GM19455 (cell line): ENCODE measurements around the gene MAP3K5.
A peak's percentile ranks its signal among the peaks of the same experiment; 100 is the strongest.

Experiments used
- ATAC-seq: cut with Tn5 transposase; IDR thresholded peaks from one replicate; pipeline ENCODE4 v1.9.1; 2021; ENCODE audit not compliant: unreplicated experiment

Gene MAP3K5

DNA sequence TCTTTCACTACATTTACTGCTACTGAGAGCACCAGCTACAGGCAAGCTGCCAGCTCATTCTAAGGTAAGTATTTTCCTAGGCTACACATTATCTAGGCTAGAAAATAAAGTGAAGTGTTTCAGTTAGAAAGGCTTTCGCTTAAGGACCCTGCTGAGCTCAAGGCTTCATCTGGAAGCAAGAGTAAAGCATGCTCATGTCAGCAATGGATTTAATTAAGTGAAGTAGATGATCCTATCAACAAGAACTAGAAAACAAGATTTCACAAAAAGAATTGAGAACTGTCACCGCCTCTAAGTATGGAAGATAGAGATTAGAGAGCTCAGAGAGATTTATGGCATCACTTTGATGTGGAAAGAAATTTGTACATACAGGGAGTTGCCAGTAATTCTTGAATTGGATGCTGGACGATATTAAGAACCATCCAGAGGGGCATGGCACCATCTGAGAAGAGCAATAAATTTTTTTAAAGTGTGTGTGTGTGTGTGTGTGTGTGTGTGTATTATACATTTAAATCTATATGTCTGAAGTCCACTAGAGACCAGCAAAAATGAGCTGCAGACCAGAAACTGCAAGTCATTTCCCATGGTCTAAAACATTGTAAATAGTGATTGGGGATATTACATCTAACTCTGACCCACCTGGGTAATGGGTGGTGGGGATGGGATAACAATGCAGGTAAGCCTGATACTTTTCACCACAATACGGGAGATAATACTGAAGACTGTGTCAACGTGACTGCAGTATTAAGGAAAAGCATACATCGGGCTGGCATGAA lies 136.8 kb downstream of the MAP3K5 start:
- ATAC-seq = no peak

DNA sequence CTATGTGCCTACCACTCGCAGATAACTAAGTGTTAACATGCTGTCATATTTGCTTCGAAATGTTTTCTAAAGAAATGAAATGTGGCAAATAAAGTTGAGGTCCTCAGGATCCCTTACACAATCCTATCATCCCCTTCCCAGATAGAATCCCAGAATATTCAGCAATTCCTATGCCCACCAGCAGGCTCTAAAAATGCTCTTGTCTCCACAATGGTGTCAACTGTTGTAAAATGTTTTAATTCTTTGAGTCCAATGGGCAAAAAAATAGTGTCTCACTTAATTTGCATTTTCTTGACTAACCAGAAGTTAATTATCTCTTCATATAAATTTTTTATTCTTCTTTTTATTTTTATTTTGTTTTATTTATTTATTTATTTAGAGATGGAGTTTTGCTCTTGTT lies 138.2 kb downstream of the MAP3K5 start:
- no peak for ATAC-seq

DNA sequence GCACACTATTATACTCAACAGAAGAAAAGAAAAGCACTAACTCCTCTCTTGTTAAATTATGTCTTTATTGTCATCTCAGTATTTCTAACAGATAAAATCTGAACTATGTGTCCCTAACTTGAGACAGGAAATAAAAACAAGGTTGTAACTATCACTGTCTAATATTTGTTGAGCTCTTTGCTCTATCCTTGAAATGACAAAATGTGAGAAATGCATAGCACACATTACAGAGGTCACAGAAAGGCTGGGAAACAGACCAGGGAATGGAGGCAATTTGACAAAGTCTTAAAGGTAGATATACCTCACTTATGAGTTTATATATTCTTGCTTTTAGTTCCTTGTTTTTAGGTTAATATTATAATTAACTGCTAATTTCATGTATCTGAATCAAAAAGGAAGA lies 139.6 kb downstream of the MAP3K5 start:
- no peak for ATAC-seq

DNA sequence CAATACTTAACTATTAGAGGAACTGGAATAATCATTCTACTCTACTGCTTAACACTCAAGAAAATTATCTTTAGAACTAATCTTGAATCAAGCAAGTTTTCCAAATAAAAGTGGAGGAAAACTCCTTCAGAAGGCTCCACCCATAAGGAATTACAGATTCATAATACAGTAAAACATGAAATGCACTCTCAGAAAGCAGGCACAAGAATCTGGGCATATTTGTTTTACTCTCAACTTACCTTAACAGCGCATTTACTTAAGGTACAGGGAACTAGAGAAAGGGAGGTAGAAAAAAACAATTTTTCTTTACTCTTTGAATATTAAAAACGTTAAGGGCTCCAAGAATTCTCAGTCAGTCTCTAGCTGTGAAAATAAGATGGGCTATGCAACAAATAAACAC lies 140.3 kb downstream of the MAP3K5 start:
- no peak for ATAC-seq

DNA sequence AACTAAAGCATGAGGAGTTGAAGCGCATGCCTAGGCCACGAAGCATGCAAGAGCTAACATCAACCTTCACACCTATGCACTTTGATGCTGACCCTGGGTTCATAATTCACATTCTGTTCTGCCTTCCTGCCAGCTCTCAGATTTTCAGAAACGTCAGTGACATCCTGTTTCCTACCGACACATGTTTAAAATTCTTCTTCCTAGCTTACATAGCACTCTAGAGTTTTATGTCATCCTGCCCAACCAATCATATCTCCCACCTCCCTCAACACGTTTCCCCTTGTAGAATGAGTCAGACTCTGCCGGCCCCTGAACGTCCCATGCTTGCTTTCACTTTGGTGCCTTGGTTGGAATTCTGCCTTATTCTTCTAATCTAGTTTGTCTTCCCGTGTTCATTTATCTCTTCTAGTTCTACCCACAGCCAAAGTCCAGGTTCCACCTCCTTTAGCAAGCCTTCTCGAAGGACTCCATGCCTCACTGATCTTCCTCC lies 144.9 kb downstream of the MAP3K5 start:
- peak; percentile 74 for ATAC-seq

DNA sequence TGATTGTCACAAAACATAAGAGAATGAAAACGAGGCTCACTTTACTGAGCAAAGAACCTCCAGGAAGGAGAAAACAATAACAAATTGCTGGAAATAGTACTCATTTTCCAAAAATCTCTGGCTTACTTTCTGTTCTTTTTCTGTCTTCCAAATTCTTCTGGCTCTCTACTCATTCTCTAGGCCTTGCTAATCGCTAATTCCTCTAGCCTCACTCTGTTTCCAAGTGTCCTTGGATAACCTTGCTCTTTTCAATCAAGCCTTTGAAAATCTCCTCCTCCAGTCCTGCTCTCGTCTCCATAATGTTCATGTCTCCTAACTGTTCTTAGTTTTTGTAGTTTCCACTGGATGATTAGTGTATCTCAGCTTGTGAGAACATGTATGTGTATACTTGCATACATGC lies 145.9 kb downstream of the MAP3K5 start:
- no peak for ATAC-seq

DNA sequence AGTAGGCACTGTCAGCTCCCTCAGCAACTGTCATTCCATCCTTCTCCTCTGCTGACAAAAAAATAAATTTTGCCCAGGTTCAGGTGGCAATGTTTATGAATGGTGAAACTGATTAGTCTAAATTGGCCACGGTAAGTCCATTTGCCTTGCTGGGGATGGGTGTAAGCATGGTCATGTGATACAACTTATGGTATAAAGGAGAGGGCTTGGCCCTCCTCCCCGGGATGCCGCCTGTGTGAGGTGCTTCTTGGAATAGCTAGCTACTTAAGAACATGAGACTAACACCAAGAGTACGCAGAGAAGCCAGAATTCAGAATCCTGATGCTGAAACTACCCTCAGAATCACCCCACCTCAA lies 147.7 kb downstream of the MAP3K5 start:
- ATAC-seq = no peak

DNA sequence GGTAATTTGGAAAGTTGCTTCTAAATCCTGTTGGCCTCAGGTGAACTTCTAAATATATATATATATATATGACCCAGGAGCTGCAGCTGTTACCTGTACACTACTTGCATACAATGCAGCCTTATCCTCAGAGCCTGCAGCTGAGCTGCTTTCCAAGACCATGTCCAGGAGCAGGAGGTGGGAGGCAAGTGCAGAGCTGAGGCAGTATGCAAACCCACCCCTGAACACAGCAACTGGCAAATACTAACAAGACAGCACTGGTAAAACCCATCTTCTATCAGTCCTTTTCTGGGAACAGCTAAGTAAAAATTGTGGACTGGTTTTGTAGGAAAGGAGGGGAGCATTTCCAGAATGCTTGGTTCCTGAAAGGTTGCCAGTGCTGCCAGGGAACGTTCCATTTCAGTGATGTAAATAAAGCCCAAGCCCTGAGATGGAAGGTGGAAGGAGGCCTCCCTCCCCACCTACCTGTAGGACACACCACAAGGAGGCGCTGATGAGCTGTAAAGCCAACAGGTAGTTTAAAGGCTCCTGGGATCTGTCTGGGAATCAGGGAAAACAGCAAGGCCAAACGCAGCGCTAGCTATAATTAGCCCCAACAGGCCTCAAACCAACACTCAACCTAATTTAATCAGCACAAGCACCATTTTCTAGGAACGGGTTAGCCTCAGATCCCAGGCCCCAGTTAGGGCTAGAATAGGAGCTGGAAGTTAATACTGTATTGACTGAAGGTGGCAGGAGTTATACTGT lies 148.3 kb downstream of the MAP3K5 start:
- ATAC-seq = peak; percentile 60

DNA sequence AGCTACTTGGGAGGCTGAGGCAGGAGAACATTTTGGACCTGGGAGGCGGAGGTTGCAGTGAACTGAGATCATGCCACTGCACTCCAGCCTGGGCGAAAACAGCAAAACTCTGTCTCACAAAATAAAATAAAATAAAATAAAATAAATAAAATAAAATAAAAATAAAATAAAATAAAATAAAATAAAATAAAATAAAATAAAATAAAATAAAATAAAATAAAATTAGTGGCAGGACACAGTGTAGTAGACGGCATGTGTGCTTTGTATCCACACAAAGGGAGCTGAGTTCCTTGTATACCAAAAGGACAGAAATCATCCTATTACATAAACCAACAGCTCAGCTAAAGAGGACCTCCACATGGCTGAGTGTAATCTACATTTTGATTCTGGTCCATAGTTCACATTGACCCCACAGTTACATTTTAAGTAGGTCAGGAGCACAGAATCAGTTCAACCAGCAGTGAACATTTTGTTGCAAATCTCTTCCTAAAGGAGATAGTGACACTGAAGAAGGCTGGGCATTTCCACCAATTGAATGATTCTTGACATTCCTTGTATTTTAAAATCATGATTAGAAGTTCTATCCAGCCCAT lies 150.3 kb downstream of the MAP3K5 start:
- no peak for ATAC-seq

DNA sequence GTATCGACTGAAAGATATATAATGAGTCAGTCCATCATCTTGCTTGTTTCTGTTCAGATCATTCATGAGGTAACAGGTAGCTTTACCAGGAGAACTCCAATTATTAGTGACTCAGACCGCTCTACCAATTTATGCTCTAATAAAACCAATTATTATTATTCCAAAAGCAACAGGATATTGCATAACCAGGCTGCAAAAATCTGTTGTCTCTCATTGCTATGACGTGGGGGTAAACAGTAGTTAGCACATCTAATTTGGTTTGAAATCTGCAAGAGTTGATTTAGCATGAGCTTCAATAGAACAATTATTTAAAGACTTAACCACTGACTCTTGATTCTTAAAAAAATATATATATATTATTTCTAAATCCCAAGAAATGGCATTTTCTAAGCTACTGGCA lies 151.1 kb downstream of the MAP3K5 start:
- no peak for ATAC-seq

DNA sequence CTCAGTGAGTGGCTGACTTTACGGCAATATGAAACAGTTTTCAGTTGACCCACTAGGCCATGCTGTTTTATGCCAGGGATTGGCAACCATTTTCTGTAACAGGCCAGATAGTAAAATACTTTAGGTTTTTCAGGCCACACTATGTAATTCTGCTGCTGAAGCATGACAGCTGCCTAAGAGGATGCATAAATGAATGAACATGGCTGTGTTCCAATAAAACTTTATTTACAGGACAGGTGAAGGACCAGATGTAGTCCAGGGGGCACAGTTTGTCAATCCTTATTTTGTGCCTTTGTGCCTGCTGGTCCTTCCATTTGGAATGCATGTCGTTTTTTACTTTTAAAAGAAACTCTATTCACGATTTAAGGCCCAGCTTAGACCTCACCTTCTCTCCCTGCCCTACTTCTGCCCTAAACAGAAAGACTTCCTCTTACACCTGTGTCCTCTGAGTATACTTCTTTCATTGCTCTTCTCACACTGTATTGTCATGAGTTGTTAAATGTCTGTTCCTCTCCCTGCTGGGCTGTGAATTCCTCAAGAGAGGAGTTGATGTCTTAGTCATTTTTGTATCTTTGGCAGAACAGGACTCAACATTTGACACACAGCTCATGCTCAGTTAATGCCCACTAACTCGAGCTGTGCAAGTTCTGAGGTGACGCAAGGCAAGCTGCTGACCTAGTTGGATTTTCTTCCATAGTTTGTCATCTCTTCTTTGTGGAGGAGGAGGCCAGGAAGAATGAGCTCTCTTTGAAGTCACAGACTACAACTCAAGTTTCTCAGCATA lies 152.0 kb downstream of the MAP3K5 start:
- no peak for ATAC-seq

DNA sequence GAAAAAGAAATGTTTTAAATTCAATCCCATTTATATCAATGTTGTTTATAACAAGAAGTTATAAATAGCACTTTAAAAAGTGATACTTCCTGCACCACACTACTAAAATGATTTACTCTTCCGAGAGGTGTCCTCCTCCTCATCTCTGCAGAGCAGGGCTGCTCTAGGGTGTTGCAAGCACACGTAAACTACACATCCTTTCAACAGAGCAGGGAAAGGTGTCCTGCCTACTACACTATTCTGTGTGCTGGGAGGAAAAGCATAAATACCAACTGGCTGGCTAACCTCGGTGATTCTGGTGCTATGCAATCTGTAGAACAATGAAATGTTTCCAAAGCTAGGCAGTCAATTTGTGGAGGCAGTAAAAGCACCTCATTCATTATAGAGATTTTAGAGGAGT lies 152.6 kb downstream of the MAP3K5 start:
- no peak for ATAC-seq

DNA sequence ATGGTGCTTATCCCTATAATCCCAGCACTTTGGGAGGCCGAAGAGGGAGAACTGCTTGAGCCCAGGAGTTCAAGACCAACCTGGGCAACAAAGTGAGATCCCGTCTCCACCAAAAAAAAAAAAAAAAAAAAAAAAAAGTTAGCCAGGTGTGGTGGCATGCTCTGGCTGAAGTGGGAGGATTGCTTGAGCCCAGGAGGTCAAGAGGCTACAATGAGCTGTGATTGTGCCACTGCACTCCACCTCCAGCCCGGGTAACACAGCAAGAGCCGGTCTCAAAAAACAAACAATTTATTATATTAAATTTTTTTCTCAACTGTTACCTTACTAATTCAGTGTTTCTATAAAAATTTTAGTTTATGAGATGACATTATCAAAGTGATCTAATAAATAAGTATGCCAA lies 156.7 kb downstream of the MAP3K5 start:
- no peak for ATAC-seq

DNA sequence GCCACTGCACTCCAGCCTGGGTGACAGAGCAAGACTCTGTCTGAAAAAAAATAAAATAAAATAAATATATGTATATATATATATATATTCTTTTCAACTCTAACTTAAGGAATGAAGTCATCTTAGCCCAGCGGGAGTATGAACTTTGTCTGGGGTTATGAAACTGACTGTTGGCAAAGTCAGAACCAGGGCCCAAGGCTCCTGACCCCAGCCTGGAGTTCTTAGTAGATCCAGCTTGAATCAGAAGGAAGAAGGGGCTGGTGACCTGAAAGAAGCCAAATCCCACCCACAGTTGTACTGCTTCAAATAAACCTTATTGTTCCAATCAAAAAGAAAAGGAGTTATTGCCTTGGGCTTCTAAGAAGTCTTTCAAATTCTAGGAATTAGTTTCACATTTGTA lies 158.9 kb downstream of the MAP3K5 start:
- ATAC-seq = no peak

DNA sequence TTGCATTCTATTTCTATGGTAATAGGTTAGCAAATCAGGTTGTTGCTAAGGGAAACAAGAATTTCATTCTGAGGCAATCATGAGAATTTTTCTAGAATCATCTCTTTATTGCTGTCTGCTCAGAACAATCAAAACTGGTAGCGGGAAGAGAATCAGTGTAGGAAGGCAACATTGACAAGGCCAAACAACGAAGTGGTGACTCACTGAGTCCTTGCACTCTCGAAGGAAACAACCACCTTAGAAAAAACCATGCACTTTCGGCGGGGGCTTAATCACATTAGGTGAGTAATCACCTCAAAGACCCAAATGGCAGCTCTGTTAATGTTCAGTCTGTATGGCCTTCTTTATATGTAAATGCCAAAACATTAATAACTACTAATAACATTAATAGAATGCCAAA lies 163.3 kb downstream of the MAP3K5 start:
- ATAC-seq = no peak

DNA sequence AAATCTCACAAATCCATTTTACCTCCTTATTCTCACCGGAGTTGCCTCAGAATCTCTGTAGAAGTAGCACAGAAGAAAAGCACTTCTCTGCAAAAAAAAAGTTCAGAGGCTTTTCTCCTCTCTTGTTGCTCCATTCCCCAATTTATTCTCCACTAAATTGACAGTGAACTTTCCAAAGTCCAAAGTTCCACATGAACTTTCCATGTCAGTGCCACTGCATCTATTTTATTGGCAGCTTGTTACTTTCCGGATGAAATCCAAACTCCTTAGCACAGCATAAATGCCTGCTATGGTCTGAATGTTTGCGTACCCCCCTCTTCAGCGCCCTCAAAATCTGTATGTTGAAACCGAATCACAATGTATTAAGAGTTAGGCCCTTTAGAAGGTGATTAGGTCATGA lies 165.1 kb downstream of the MAP3K5 start:
- ATAC-seq = no peak

DNA sequence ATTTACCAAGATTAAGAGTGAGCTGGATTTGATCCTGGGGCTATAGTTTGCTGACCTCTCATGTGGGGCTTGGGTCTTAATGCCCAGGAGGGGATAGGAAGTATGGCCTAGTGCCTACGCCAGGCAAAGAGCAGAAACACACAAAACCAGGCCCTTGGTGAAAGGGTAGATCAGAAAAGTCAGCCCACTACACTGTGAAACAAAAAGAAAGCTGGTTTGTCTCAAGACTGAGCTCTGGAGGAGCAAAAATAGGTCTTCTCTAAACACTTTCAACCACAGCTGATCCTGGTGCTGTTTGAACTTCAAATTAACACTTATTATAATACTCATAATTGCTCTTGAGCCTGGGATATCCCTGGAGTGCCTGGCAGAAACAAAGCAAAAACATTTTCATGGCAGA lies 167.0 kb downstream of the MAP3K5 start:
- no peak for ATAC-seq

DNA sequence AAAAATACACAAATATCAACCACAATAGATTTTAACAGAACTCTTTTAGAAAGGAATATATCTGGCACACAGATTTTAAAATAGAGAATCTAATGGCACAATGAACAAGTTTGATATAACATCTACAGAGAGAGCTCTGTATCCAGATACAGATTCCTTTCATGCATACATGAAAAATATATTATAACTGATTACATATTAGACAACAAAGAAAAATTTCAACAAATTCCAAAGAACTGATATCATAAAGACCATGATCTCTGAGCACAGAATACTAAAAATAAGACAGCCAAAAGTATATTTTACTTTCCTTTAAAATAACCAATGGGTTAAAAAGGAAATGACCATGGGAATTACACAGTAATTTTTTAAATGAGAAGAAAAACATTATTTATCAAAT lies 167.9 kb downstream of the MAP3K5 start:
- no peak for ATAC-seq

DNA sequence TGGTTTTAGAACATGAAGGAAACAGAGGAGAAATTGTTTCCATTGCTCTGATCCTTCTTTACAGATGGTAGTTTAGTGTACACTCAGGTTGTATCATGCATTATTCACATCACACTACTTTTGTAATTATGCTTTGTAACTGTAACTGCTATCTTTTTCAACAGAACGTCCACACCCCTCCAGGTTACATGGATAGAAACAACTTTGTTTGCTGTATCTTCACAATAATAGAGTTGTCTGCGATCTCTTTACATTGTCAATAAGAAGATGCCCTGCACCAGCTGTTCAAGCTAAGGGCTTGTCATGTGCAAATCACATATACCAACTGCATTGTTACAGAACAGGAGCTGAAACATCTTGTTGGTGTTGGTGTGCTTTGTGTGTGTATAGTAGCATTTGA lies 174.2 kb downstream of the MAP3K5 start:
- no peak for ATAC-seq

DNA sequence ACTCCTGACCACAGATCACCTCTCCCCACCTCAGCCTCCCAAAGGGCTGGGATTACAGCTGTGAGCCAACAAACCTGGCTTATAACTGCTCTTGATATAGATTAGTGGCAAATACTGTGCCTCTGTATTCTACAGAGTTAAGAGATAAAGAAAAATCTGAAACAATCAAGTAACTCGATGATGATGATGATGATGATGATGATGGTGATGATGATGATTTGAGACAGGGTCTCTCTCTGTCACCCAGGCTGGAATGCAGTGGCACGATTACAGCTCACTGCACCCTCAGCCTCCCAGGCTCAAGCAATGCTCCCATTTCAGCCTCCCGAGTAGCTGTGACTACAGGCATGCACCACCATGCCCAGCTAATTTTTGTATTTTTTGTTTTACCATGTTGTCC lies 175.8 kb downstream of the MAP3K5 start:
- ATAC-seq = no peak

DNA sequence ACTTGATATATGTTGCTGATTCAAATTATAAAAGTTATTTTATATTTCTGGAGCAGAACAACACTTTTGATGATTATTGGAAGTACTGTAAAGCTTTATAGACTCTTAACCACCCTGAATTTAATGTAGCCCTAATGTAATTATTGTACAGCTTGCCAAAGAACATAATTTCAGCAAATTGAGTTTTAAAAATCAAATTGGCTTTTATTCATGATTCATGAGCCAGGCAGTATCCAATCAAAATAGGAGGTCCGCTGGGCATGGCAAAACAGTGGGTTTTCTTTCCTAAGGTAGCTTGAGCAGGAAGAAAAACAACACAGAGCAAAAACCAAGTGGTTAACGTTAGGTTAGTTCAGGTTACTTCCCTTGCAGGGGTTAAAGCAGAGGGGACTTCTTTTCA lies 177.3 kb downstream of the MAP3K5 start:
- no peak for ATAC-seq
